NCI-H460 (cell line): ENCODE results near the gene CCNB1. TPM values are rescaled to one million over a fixed set of nuclear protein-coding genes. Genes with fewer than 3 reads are reported as not detected.
"Not testable (repeated sequence)": the region's sequence is repeated elsewhere in the genome, so short reads cannot be mapped to it uniquely, and the experiment has no call there.

Experiments
- DNase-seq: peaks from one replicate; pipeline ENCODE4 v3.0.0-alpha.2; 2016; ENCODE audit warnings: low read depth; ENCODE audit errors: extremely low read depth
- total RNA-seq: library from RNA; depleted of rRNA; stranded (reverse); fragments of >200 nt; shearing (Covaris generic); gene quantifications from 2 replicates; pipeline ENCODE4 v1.2.3, GENCODE V29; 2014

CCNB1 gene
- total RNA-seq, 1 experiment from 2014 or later, result 189 TPM

GRCh38 chr5:69181659-69182293 is 14.8 kb downstream of the CCNB1 start:
- not testable (repeated sequence) for DNase-seq

GRCh38 chr5:69184621-69185020 is 17.7 kb downstream of the CCNB1 start:
- no peak for DNase-seq

- no peak for DNase-seq
These were observed 20.4 kb downstream of the CCNB1 start for GRCh38 chr5:69187342-69187741.

GRCh38 chr5:69188811-69189161 is 21.8 kb downstream of the CCNB1 start:
- no peak for DNase-seq

GRCh38 chr5:69189162-69190086 is 22.5 kb downstream of the CCNB1 start, which contains the start of gene CENPH:
Gene CENPH (plus strand): TSS chr5:69189583. CDS start chr5:69189635, 52 bp downstream.
- peak; percentile 88 for DNase-seq

GRCh38 chr5:69202497-69202896 is 35.5 kb downstream of the CCNB1 start:
- no peak for DNase-seq

- no peak for DNase-seq
These were observed 39.7 kb downstream of the CCNB1 start for GRCh38 chr5:69206528-69207190.

GRCh38 chr5:69209602-69210001 is 42.7 kb downstream of the CCNB1 start:
- DNase-seq, result no peak

GRCh38 chr5:69211200-69211599 is 44.2 kb downstream of the CCNB1 start:
- DNase-seq, result no peak

- no peak for DNase-seq
These were observed 45.1 kb downstream of the CCNB1 start for GRCh38 chr5:69212022-69212421.

GRCh38 chr5:69213513-69214215 is 46.7 kb downstream of the CCNB1 start:
- DNase-seq, result no peak

- no peak for DNase-seq
These were observed 50.2 kb downstream of the CCNB1 start for GRCh38 chr5:69217151-69217511.

GRCh38 chr5:69217548-69218526 is 50.9 kb downstream of the CCNB1 start:
- DNase-seq, result peak; percentile 88

GRCh38 chr5:69219939-69220338 is 53.0 kb downstream of the CCNB1 start:
- no peak for DNase-seq

- not testable (repeated sequence) for DNase-seq
These were observed 53.4 kb downstream of the CCNB1 start for GRCh38 chr5:69220371-69220770.

GRCh38 chr5:69220833-69221232 is 53.9 kb downstream of the CCNB1 start:
- DNase-seq, result not testable (repeated sequence)

- DNase-seq, result no peak
These were observed 57.6 kb downstream of the CCNB1 start for GRCh38 chr5:69224520-69224919.

- no peak for DNase-seq
These were observed 58.9 kb downstream of the CCNB1 start for GRCh38 chr5:69225860-69226259.
